Measurements from ENCODE around the gene POT1.
A peak's percentile ranks its signal among the peaks of the same experiment; 100 is the strongest.
"Not testable (repeated sequence)": the region's sequence is repeated elsewhere in the genome, so short reads cannot be mapped to it uniquely, and the experiment has no call there.

Gene POT1

GRCh38 chr7:124929467-124930172 lies at the start of gene POT1:
TSS of gene POT1 (minus strand) at chr7:124929825. CDS start at chr7:124897173, 32,652 bp downstream.
- peak; percentile 93 for DNase-seq (ENCODE audit: low read depth)

- not testable (repeated sequence) for DNase-seq (ENCODE audit: low read depth)
These were observed 45.5 kb upstream of the POT1 start for GRCh38 chr7:124975131-124975530.

GRCh38 chr7:124965553-124965952 lies 35.9 kb upstream of the POT1 start:
- no peak for DNase-seq (ENCODE audit: low read depth)

GRCh38 chr7:124959676-124960075 lies 30.1 kb upstream of the POT1 start:
- DNase-seq (ENCODE audit: low read depth): no peak

GRCh38 chr7:124957952-124958351 lies 28.3 kb upstream of the POT1 start:
- not testable (repeated sequence) for DNase-seq (ENCODE audit: low read depth)

GRCh38 chr7:124956160-124956559 lies 26.5 kb upstream of the POT1 start:
- DNase-seq (ENCODE audit: low read depth): no peak

- DNase-seq (ENCODE audit: low read depth): no peak
These were observed 25.2 kb upstream of the POT1 start for GRCh38 chr7:124954790-124955189.

GRCh38 chr7:124945680-124946079 lies 16.1 kb upstream of the POT1 start:
- no peak for DNase-seq (ENCODE audit: low read depth)

- no peak for DNase-seq (ENCODE audit: low read depth)
These were observed 13.8 kb upstream of the POT1 start for GRCh38 chr7:124943472-124943871.

GRCh38 chr7:124942399-124942798 lies 12.8 kb upstream of the POT1 start:
- DNase-seq (ENCODE audit: low read depth): no peak

- DNase-seq (ENCODE audit: low read depth): no peak
These were observed 10.7 kb upstream of the POT1 start for GRCh38 chr7:124940306-124940705.

- DNase-seq (ENCODE audit: low read depth): no peak
These were observed 8.5 kb upstream of the POT1 start for GRCh38 chr7:124938128-124938527.

GRCh38 chr7:124937076-124937475 lies 7.5 kb upstream of the POT1 start:
- no peak for DNase-seq (ENCODE audit: low read depth)

GRCh38 chr7:124934841-124935240 lies 5.2 kb upstream of the POT1 start:
- DNase-seq (ENCODE audit: low read depth): no peak

GRCh38 chr7:124930655-124931597 lies 1.3 kb upstream of the POT1 start:
- no peak for DNase-seq (ENCODE audit: low read depth)

- no peak for DNase-seq (ENCODE audit: low read depth)
These were observed 573 bp upstream of the POT1 start for GRCh38 chr7:124930173-124930623.

GRCh38 chr7:124924906-124925305 lies 4.7 kb downstream of the POT1 start:
- DNase-seq (ENCODE audit: low read depth): no peak

GRCh38 chr7:124922200-124922599 lies 7.4 kb downstream of the POT1 start:
- DNase-seq (ENCODE audit: low read depth): no peak

GRCh38 chr7:124919841-124920240 lies 9.8 kb downstream of the POT1 start:
- no peak for DNase-seq (ENCODE audit: low read depth)

- DNase-seq (ENCODE audit: low read depth): no peak
These were observed 11.0 kb downstream of the POT1 start for GRCh38 chr7:124918662-124919061.

GRCh38 chr7:124915242-124915641 lies 14.4 kb downstream of the POT1 start:
- no peak for DNase-seq (ENCODE audit: low read depth)

GRCh38 chr7:124914298-124914697 lies 15.3 kb downstream of the POT1 start:
- DNase-seq (ENCODE audit: low read depth): no peak

- DNase-seq (ENCODE audit: low read depth): no peak
These were observed 16.7 kb downstream of the POT1 start for GRCh38 chr7:124912972-124913371.
